IMR-90 (cell line): ENCODE data around the gene PAX8. TPM values are rescaled to one million over a fixed set of nuclear protein-coding genes. Genes with fewer than 3 reads are reported as not detected.

Experiments used
- ATAC-seq: fragments of 200-7000 bp; cut with Tn5 transposase; 2 replicates; pipeline ENCODE4 v1.9.1; 2020; ENCODE audit warnings: low read depth, mild to moderate bottlenecking, moderate library complexity
- BruUV-seq: library from RNA; stranded (reverse); fragments of 400-500 nt; replicated peaks from 2 replicates; lab custom pipeline; 2021; lab: Mats Ljungman, UMichigan
- CTCF ChIA-PET: fragments of 300-600 bp; formaldehyde crosslinking; extraction: SDS; loops from one replicate; lab custom pipeline; 2021; ENCODE audit warnings: antibody characterized with exemption; lab: Yijun Ruan, JAX
- POLR2A ChIA-PET: fragments of 300-600 bp; sonication (Branson Sonifier 250); formaldehyde crosslinking; loops from one replicate; lab custom pipeline; 2022; ENCODE audit warnings: antibody characterized with exemption; ENCODE audit not compliant: unreplicated experiment; lab: Charles Lee
- DNase-seq: peaks from one replicate; pipeline ENCODE4 v3.0.0; 2013
- H2AFZ ChIP-seq: replicated peaks from 2 replicates; pipeline ENCODE3; 2013; ENCODE audit warnings: low read length, mild to moderate bottlenecking; ENCODE audit not compliant: poor library complexity
- H2AK5ac ChIP-seq: 2 replicates; pipeline ENCODE4 v1.6.1; 2013; ENCODE audit warnings: low read depth, low read length, inconsistent platforms
- H2AK9ac ChIP-seq: replicated peaks from 2 replicates; pipeline ENCODE3; 2013; ENCODE audit warnings: mild to moderate bottlenecking, low read depth, low read length, moderate library complexity; ENCODE audit not compliant: poor library complexity
- H2BK120ac ChIP-seq: 2 replicates; pipeline ENCODE4 v1.6.1; 2013; ENCODE audit warnings: low read depth, low read length, inconsistent platforms
- H2BK15ac ChIP-seq: 3 replicates; pipeline ENCODE4 v1.6.1; 2013; ENCODE audit warnings: low read depth, low read length, inconsistent platforms
- H2BK20ac ChIP-seq: 2 replicates; pipeline ENCODE4 v1.6.1; 2013; ENCODE audit warnings: low read depth, mild to moderate bottlenecking, inconsistent platforms, low read length, moderate library complexity
- H2BK5ac ChIP-seq: 2 replicates; pipeline ENCODE4 v1.6.1; 2013; ENCODE audit warnings: mild to moderate bottlenecking, low read depth, low read length, inconsistent platforms; ENCODE audit not compliant: poor library complexity, severe bottlenecking
- H3K14ac ChIP-seq: replicated peaks from 2 replicates; pipeline ENCODE4 v1.6.1; 2013; ENCODE audit warnings: low read depth, low read length, inconsistent platforms
- H3K18ac ChIP-seq: 2 replicates; pipeline ENCODE4 v1.6.1; 2013; ENCODE audit warnings: low read depth, low read length, control low read depth
- H3K23ac ChIP-seq: 2 replicates; pipeline ENCODE4 v1.6.1; 2013; ENCODE audit warnings: low read depth, low read length, inconsistent platforms
- H3K27ac ChIP-seq: 2 replicates; pipeline ENCODE4 v1.5.1; 2013; ENCODE audit warnings: mild to moderate bottlenecking, control low read depth, low read length; ENCODE audit not compliant: insufficient read depth
- H3K27me3 ChIP-seq: 2 replicates; pipeline ENCODE4 v1.6.1; 2013; ENCODE audit warnings: low read length; ENCODE audit not compliant: control insufficient read depth, insufficient read depth
- H3K36me3 ChIP-seq: 2 replicates; pipeline ENCODE4 v1.6.1; 2013; ENCODE audit warnings: low read length, mixed read lengths; ENCODE audit not compliant: control insufficient read depth, insufficient read depth
- H3K4ac ChIP-seq: 2 replicates; pipeline ENCODE4 v1.6.1; 2013; ENCODE audit warnings: low read depth, low read length, inconsistent platforms
- H3K4me1 ChIP-seq: 2 replicates; pipeline ENCODE4 v1.6.1; 2013; ENCODE audit warnings: low read length, mixed read lengths; ENCODE audit not compliant: control insufficient read depth, insufficient read depth
- H3K4me2 ChIP-seq: 2 replicates; pipeline ENCODE4 v1.6.1; 2013; ENCODE audit warnings: low read depth, mild to moderate bottlenecking, control low read depth, low read length, moderate library complexity
- H3K4me3 ChIP-seq: 2 replicates; pipeline ENCODE4 v1.5.1; 2013; ENCODE audit warnings: low read depth, mild to moderate bottlenecking, control low read depth, low read length, moderate library complexity; ENCODE audit not compliant: insufficient read depth
- H3K56ac ChIP-seq: 2 replicates; pipeline ENCODE4 v1.6.1; 2013; ENCODE audit warnings: low read length, inconsistent platforms; ENCODE audit not compliant: insufficient read depth; ENCODE audit errors: extremely low read depth
- H3K79me1 ChIP-seq, 2 experiments: 2 replicates each; pipeline ENCODE4 v1.6.1; 2013; ENCODE audit warnings: low read length in 2 of 2, inconsistent platforms in 1 of 2, low read depth in 1 of 2
- H3K9ac ChIP-seq: 2 replicates; pipeline ENCODE4 v1.6.1; 2013; ENCODE audit warnings: low read depth, low read length, control low read depth
- H3K9me1 ChIP-seq: 2 replicates; pipeline ENCODE4 v1.6.1; 2013; ENCODE audit warnings: low read length, inconsistent platforms; ENCODE audit not compliant: insufficient read depth
- H3K9me3 ChIP-seq: 2 replicates; pipeline ENCODE4 v1.6.1; 2013; ENCODE audit warnings: low read length; ENCODE audit not compliant: control insufficient read depth, insufficient read depth
- H4K20me1 ChIP-seq: 2 replicates; pipeline ENCODE4 v1.6.1; 2013; ENCODE audit warnings: low read length, inconsistent platforms; ENCODE audit not compliant: insufficient read depth
- H4K5ac ChIP-seq: 2 replicates; pipeline ENCODE4 v1.6.1; 2013; ENCODE audit warnings: mild to moderate bottlenecking, low read depth, low read length, control low read depth
- H4K8ac ChIP-seq, 2 experiments: 2 replicates each; pipeline ENCODE4 v1.6.1; 2013; ENCODE audit warnings: low read depth in 2 of 2, low read length in 2 of 2, control low read depth in 1 of 2, inconsistent platforms in 1 of 2
- H4K91ac ChIP-seq: 2 replicates; pipeline ENCODE4 v1.6.1; 2013; ENCODE audit warnings: low read depth, low read length, inconsistent platforms; ENCODE audit not compliant: insufficient read depth
- BHLHE40 ChIP-seq: fragments of 150-350 bp; IDR thresholded peaks from 2 replicates; pipeline ENCODE4 v1.6.1; 2016; ENCODE audit warnings: mild to moderate bottlenecking, low read depth, low read length
- CTCF ChIP-seq: conservative IDR thresholded peaks from 2 replicates; pipeline ENCODE4 v1.5.1; 2012; ENCODE audit warnings: mild to moderate bottlenecking, low read depth, low read length, improper control_type of control experiment
- MAZ ChIP-seq: IDR thresholded peaks from 2 replicates; pipeline ENCODE4 v1.6.1; 2012; ENCODE audit warnings: low read depth, mild to moderate bottlenecking, low read length, improper control_type of control experiment, moderate library complexity, borderline replicate concordance
- NFE2L2 ChIP-seq: fragments of 150-350 bp; IDR thresholded peaks from 2 replicates; pipeline ENCODE4 v1.6.1; 2016; ENCODE audit warnings: low read depth, mild to moderate bottlenecking, low read length
- POLR2A ChIP-seq: IDR thresholded peaks from 2 replicates; pipeline ENCODE4 v1.6.1; 2012; ENCODE audit warnings: mild to moderate bottlenecking, low read depth, low read length
- RAD21 ChIP-seq: IDR thresholded peaks from 2 replicates; pipeline ENCODE4 v1.6.1; 2012; ENCODE audit warnings: low read length, improper control_type of control experiment
- RFX5 ChIP-seq: IDR thresholded peaks from 2 replicates; pipeline ENCODE4 v1.8.0; 2012; ENCODE audit warnings: low read depth, mild to moderate bottlenecking, low read length, moderate library complexity
- SMC3 ChIP-seq: fragments of 150-350 bp; IDR thresholded peaks from 2 replicates; pipeline ENCODE4 v1.6.1; 2016; ENCODE audit warnings: low read depth, mild to moderate bottlenecking, antibody characterized with exemption, low read length, moderate library complexity
- WGBS, 2 experiments: methylation state at CpG; one replicate each; pipeline versions ENCODE4 v1.1.5 to v1.1.7; 2013; ENCODE audit warnings: missing lambda C conversion rate in 2 of 2; ENCODE audit not compliant: insufficient read length in 1 of 2; ENCODE audit errors: extremely low coverage in 2 of 2; 5-methylcytosine and 5-hydroxymethylcytosine counted together
- dilution Hi-C: fragments of 300-500 bp; cut with HindIII; formaldehyde crosslinking; loops from one replicate; pipeline ENCODE4 v1.14.3; 2018; ENCODE audit warnings: low sequenced_read_pairs; ENCODE audit not compliant: unreplicated experiment
- in situ Hi-C: fragments of 300-500 bp; cut with MboI; formaldehyde crosslinking; loops from 3 replicates; pipeline ENCODE4 v1.14.3; 2019; ENCODE audit warnings: low sequenced_read_pairs, inconsistent platforms, mixed read lengths
- intact Hi-C: fragments of 100-400 bp; cut with micrococcal nuclease; formaldehyde crosslinking; loops from 2 replicates; pipeline ENCODE4 v1.10.0; 2022
- polyA plus RNA-seq, 3 experiments: library from polyadenylated mRNA; depleted of rRNA; stranded (reverse); fragments of >200 nt; gene quantifications; 2 replicates each; pipeline ENCODE4 v1.2.3, GENCODE V29; 2012; ENCODE audit warnings: low replicate concordance in 1 of 3
- total RNA-seq: library from RNA; depleted of rRNA; stranded (reverse); fragments of >200 nt; gene quantifications from 2 replicates; pipeline ENCODE4 v1.2.3, GENCODE V29; 2012

PAX8 gene
- total and polyA plus RNA-seq, 2 of the 4 experiments (the other 2 are of a cell fraction): 0.18 to 1.5 TPM

- Histone ChIP-seq H3K14ac (no peak overlapping the region), H3K4me1 (no peaks in the 10 kb centered on the region), H2BK120ac (no peak overlapping the region), H3K79me1 (no peaks in the 10 kb centered on the region), H3K36me3 (no peaks in the 10 kb centered on the region), H3K18ac (no peak overlapping the region), H2AK9ac (no peak overlapping the region), H3K4ac (no peak overlapping the region), H2BK20ac (no peak overlapping the region), H3K9ac (no peak overlapping the region), H3K9me3 (no peaks in the 10 kb centered on the region), H3K9me1 (no peaks in the 10 kb centered on the region), H3K4me3 (no peak overlapping the region), H2BK5ac (no peak overlapping the region), H4K8ac (no peak overlapping the region), H3K4me2 (no peak overlapping the region), H2BK15ac (no peak overlapping the region), H2AFZ (no peak overlapping the region), H3K56ac (no peak overlapping the region), H4K91ac (no peak overlapping the region), H3K27me3 (peaks cover 2% of the 10 kb centered on the region; the same call in 1 of the 2 replicates), H2AK5ac (no peak overlapping the region), H3K23ac (no peak overlapping the region), H4K5ac (no peak overlapping the region), H3K27ac (no peak overlapping the region), H4K20me1 (no peaks in the 10 kb centered on the region)
- DNase-seq (no peak), ATAC-seq (no peak)
- POLR2A ChIA-PET: no interaction called here
- dilution Hi-C loops (no loop called here), intact Hi-C loops (no loop called here), in situ Hi-C loops (no loop called here)
- WGBS, 2 experiments: no CpG with 5 or more reads among the region's 3 CpGs
- BruUV-seq: no TSS peak
- CTCF ChIA-PET: interaction anchor here (0.6 kb wide), 1 partner anchor 183 kb away, joined by 3 read pairs; no protein-coding TSS in a partner anchor
- TF ChIP-seq MAZ (no peak), POLR2A (no peak), CTCF (no peak), NFE2L2 (no peak), BHLHE40 (no peak), RFX5 (no peak), SMC3 (no peak), RAD21 (no peak)
Measured at GRCh38 chr2:113227698-113228097, 51.0 kb downstream of the PAX8 start.
